Neural cell (in vitro differentiated cells): Measurements from ENCODE around the gene ZDHHC14.

Experiments used
- EZH2 ChIP-seq: fragments of 200-600, 300-800 bp; shearing (Covaris generic), sonication (generic); IDR thresholded peaks from 2 replicates; pipeline ENCODE4 v1.6.1; 2014; ENCODE audit warnings: antibody characterized with exemption, low read length, borderline replicate concordance, mild to moderate bottlenecking; ENCODE audit not compliant: insufficient read depth, poor library complexity, severe bottlenecking
- POLR2AphosphoS5 ChIP-seq: IDR thresholded peaks from 2 replicates; pipeline ENCODE4 v1.6.1; 2012
- TF ChIP-seq, protein P1 (sequence below): fragments of 450-650 bp; IDR thresholded peaks from 2 replicates; pipeline ENCODE4 v1.5.1; 2014; ENCODE audit warnings: antibody characterized with exemption, mild to moderate bottlenecking, moderate library complexity; ENCODE audit not compliant: poor library complexity, severe bottlenecking
- TF ChIP-seq, protein P2 (sequence below): IDR thresholded peaks from 2 replicates; pipeline ENCODE4 v1.6.1; 2012; ENCODE audit warnings: borderline replicate concordance

DNA sequence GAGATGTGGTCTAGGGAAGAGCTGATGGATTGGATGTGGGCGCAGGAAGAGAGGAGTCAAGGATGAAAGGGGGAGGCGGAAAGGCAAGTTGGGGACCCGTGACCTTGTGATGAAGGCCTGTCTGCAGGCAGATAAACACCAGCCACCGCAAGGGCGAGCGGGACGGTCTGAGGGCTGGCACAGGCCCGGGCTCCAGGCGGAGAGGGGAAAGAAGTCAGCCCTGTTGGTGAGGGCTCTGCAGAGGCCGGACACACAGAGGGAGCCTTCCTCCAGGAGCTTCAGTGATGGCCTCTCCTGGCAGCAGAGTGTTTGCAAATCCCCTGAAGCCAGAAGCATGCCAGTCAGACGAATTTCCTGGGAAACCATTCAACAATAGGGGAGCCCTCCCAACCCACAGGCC, 112.2 kb downstream of the ZDHHC14 start:
- TF ChIP-seq, protein P1, sequence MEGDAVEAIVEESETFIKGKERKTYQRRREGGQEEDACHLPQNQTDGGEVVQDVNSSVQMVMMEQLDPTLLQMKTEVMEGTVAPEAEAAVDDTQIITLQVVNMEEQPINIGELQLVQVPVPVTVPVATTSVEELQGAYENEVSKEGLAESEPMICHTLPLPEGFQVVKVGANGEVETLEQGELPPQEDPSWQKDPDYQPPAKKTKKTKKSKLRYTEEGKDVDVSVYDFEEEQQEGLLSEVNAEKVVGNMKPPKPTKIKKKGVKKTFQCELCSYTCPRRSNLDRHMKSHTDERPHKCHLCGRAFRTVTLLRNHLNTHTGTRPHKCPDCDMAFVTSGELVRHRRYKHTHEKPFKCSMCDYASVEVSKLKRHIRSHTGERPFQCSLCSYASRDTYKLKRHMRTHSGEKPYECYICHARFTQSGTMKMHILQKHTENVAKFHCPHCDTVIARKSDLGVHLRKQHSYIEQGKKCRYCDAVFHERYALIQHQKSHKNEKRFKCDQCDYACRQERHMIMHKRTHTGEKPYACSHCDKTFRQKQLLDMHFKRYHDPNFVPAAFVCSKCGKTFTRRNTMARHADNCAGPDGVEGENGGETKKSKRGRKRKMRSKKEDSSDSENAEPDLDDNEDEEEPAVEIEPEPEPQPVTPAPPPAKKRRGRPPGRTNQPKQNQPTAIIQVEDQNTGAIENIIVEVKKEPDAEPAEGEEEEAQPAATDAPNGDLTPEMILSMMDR, result no peak
- TF ChIP-seq EZH2 (no peak), POLR2AphosphoS5 (no peak)
- TF ChIP-seq, protein P2, sequence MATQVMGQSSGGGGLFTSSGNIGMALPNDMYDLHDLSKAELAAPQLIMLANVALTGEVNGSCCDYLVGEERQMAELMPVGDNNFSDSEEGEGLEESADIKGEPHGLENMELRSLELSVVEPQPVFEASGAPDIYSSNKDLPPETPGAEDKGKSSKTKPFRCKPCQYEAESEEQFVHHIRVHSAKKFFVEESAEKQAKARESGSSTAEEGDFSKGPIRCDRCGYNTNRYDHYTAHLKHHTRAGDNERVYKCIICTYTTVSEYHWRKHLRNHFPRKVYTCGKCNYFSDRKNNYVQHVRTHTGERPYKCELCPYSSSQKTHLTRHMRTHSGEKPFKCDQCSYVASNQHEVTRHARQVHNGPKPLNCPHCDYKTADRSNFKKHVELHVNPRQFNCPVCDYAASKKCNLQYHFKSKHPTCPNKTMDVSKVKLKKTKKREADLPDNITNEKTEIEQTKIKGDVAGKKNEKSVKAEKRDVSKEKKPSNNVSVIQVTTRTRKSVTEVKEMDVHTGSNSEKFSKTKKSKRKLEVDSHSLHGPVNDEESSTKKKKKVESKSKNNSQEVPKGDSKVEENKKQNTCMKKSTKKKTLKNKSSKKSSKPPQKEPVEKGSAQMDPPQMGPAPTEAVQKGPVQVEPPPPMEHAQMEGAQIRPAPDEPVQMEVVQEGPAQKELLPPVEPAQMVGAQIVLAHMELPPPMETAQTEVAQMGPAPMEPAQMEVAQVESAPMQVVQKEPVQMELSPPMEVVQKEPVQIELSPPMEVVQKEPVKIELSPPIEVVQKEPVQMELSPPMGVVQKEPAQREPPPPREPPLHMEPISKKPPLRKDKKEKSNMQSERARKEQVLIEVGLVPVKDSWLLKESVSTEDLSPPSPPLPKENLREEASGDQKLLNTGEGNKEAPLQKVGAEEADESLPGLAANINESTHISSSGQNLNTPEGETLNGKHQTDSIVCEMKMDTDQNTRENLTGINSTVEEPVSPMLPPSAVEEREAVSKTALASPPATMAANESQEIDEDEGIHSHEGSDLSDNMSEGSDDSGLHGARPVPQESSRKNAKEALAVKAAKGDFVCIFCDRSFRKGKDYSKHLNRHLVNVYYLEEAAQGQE, result no peak
